Nucleus accumbens (tissue), 56 donors: ENCODE results near the gene ENDOD1.
"Not testable (repeated sequence)": the region's sequence is repeated elsewhere in the genome, so short reads cannot be mapped to it uniquely, and the experiment has no call there.

Experiments used
- DNase-seq, 56 donors: peaks; one replicate each; lab custom pipeline; 2025; lab: John Stamatoyannopoulos, UW

The ENDOD1 gene

DNA sequence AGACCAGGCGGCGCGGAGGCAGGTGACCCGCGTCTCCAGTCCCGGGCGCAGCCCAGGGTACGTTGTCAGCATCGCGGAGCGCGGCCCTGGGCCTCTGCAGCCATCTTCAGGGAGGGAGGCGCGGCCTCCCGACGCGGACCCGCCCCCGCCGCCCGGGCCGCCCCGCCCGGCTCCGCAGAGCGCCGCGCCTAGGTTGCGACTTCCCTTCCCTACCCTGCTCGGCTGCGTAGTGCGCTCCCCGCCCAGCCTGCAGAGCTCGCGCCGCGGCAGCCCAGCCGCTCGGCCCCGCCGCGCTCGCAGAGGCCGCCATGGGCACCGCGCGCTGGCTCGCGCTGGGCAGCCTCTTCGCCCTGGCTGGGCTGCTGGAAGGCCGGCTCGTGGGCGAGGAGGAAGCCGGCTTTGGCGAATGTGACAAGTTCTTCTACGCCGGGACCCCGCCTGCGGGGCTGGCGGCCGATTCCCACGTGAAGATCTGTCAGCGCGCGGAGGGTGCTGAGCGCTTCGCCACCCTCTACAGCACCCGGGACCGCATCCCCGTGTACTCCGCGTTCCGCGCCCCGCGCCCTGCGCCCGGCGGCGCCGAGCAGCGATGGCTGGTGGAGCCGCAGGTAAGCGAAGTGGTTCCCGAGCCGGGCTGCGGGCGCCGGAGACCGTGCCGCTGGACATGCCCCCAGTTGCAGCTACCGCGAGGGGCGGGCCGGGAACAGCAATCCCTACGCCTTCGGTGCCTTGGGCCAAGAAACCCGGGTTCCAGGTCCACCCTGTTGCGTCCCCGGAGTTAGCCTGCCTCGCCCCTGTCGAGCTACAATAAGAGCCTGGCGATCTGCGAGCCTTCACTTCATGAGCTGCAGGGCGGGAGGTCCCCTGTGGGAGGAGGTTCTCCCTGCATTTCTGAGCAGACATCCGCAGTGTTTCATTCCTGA lies at the start of gene ENDOD1:
TSS of gene ENDOD1 (plus strand) at position 227 of the 923 bp plus-strand sequence. CDS start at position 309, 82 bp downstream.
- DNase-seq, result peak in 55 of 56 donors; percentile 20 to 91 (median 80)

DNA sequence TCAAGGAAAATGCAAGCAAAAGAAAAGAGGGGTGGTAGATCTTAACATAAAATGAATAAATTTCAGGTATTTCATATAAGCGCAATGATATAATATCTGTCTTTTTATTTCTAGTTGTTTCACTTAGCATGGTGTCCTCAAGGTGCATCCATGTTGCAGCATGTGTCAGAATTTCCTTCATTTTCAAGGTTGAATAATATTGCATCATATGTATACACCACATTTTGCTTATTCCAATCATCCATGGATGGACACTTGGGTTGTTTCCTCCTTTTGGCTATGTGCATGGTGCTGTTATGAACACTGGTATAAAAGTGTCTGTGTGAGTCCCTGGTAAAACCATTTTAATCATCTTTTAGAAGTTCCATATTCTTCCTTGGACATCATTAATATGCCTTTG lies 47.4 kb upstream of the ENDOD1 start:
- no peak for DNase-seq

- DNase-seq, result no peak
Measured at GRCh38 chr11:95042906-95043305, 46.7 kb upstream of the ENDOD1 start.

DNA sequence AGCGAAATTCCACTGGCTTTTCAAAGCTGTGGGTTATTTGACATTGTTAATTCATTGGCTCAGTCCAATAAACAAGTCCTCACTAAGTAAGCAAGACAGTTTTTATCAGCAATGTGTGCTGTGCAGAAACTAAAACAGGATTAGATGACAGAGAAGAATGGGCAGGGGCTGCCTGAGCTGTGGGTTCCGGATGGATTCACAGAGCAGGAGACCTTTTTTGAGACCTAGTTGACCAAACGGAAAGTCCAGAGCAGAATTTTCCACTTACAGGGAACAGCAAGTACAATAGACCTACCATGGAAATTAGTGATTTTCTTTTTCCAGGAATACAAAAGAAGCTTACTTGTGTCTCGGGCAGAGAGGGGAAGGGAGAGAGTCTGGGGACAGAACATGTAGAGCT lies 45.6 kb upstream of the ENDOD1 start:
- no peak for DNase-seq

- DNase-seq, result no peak
Measured at GRCh38 chr11:95045812-95046211, 43.8 kb upstream of the ENDOD1 start.

DNA sequence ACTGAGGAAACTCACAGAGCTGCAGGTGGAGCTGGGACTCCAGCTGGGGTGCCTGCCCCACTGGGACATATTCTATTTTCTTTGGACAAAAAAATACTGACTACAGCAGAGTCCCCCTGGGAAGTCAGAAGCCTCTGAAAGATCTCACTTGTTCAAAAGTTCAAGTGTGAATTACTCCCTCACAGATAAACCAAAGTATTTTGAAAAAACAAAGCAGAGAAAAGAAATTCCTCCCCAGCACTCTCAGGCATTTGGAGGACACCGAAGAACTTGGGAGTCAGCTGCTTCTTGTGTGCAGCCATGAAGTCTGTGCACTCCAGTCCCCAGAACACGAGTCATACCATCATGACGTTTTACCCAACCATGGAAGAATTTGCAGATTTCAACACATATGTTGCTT lies 40.5 kb upstream of the ENDOD1 start, which contains the start of gene KDM4F:
TSS of gene KDM4F (plus strand) at position 301 of the 400 bp plus-strand sequence.
- DNase-seq, result not testable (repeated sequence)

DNA sequence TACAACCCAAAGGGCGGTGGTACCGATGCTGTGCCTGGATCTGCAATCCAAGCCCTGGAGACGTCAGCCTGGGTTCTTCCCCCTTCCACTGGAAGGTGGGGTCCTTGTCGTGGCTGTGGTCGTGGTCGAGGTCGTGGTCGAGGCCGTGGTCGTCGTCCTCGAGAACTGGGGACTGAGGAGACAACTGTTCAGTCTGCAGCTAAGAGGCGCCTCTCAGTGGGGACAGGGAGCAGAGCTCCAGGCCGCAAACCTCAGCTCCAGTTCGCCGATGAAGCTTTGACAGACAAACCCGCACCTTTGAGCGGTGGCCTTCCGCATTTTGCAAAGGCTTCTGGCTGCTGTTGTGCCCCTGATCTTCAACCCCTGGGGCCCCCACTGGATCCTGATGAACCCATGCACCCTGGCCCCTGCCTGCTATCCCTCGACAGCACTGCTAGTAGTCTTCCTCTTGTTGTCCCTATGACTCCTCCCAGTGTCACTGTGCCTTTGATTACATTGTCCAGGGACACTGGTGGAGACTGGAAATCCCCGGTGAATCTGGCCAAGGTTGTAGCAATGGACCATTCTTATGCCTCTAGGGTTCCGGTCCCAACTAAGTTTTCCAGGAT lies 38.9 kb upstream of the ENDOD1 start:
- DNase-seq, result no peak

DNA sequence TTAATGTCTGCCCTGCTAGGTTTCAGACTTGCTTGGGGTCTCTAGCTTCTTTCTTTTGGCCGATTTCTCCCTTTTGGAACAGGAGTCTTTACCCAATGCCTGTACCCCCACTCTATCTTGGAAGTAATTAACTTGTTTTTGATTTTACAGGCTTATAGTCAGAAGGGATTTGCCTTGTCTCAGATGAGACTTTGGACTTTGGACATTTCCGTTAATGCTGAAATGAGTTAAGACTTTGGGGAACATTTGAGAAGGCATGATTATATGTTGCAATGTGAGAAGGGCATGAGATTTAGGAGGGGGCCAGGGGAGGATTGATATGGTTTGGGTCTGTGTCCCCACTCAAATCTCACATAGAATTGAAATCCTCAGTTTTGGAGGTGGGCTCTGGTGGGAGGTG lies 35.3 kb upstream of the ENDOD1 start:
- no peak for DNase-seq

DNA sequence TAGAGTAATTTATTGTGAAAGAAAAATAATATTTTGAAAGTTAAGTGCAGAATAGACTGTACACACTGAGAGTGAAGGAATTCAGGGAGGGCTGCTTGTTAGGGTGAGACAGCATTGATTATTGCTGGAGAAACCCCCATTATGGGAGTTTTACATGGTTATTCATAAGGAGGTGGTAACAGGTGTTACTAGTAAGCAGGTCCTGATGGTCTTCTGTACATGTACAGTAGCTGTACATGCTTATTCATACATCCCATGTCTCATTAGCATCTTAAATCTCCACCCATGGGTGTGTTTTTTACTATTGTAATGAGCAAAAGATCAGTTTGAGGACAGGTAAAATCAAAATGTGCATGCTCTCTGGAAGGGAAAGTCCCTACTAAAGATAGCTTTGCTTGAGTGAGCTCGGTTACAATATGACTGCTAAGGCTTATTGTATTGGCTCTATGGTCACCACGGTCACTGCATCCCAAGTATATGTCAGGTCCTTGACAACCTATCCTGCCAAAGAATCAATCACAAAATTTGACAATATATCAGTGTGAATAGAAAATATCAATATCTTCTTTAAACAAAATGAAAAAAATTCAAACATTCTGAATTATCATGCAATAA lies 34.3 kb upstream of the ENDOD1 start:
- DNase-seq, result no peak

GRCh38 chr11:95057959-95058358 lies 31.7 kb upstream of the ENDOD1 start:
- no peak for DNase-seq

GRCh38 chr11:95058621-95059020 lies 31.0 kb upstream of the ENDOD1 start:
- no peak for DNase-seq

DNA sequence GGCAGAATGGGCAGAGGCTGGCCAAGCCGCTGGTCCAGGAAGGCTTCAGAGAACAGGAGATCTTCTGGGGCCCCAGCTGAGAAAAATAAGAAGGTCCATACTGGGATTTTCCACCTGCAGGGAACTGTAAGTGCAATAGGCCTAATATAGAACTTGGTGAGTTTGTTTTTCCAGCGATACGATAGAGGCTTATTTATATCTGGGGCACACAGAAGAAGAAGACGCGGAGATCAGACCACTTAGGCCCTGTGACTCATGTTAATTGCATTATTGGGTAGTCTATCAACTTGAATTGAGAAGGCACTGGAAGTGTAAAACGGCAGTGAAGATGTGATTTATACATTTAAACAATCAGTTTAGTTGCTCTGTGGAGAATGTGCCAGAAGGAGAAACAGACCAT lies 30.6 kb upstream of the ENDOD1 start:
- DNase-seq, result no peak

DNA sequence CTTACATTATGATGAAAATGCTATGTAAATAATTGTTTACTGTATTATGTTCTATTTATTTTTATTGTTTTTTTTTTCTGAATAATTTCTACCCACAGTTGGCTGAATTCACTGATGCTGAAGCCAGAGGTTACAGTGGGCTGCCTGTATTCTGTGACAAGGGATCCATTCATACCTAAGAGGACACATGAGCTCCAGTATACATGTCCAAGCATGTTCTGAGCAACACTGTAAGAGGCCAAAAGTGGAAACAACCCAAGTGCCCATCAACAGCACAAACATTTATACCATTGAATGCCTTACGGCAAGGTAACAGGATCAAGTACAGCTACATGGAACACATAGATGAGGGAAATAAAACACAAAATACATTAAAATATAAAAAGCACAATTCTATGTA lies 24.3 kb upstream of the ENDOD1 start:
- DNase-seq, result peak in 1 of 56 donors; percentile 18

DNA sequence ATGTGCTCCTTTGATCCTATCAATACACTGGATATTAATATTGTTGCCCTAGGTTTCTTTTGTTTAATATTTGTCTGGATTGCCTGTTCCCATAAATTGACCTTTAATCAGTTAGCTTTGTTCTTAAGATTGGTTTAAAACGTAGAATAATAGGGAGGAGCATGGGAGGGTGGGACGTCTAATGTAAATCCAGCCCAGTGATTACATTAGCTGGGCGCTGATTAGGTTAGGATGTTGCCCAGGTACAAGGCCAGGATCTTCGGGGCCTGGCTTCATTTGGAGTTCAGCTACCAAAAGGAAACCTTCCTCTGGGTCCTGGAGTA lies 23.0 kb upstream of the ENDOD1 start, which contains the start of gene SRSF8:
TSS of gene SRSF8 (plus strand) at position 204 of the 323 bp plus-strand sequence. CDS start 308 bp downstream, outside the sequence.
- DNase-seq, result no peak

GRCh38 chr11:95067039-95067840 lies 22.4 kb upstream of the ENDOD1 start:
- peak in 54 of 56 donors; percentile 31 to 88 (median 78) for DNase-seq

DNA sequence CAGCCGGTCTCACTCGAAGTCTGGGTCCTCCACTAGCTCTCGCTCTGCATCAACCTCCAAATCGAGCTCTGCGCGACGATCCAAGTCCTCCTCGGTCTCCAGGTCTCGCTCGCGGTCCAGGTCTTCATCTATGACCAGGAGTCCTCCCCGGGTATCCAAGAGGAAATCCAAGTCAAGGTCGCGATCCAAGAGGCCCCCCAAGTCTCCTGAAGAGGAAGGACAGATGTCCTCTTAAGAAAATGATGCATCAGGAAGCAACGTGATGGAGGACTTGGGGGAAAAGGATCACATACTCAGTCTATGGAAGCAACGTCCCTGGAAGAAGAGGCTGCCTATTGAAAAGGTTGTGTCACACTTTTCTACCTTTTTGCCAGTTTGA lies 21.8 kb upstream of the ENDOD1 start:
- peak in 1 of 56 donors; percentile 77 for DNase-seq

GRCh38 chr11:95068549-95068948 lies 21.1 kb upstream of the ENDOD1 start:
- DNase-seq, result peak in 47 of 56 donors; percentile 12 to 81 (median 49)

GRCh38 chr11:95070471-95070870 lies 19.2 kb upstream of the ENDOD1 start:
- DNase-seq, result no peak

GRCh38 chr11:95072948-95073347 lies 16.7 kb upstream of the ENDOD1 start:
- DNase-seq, result no peak

DNA sequence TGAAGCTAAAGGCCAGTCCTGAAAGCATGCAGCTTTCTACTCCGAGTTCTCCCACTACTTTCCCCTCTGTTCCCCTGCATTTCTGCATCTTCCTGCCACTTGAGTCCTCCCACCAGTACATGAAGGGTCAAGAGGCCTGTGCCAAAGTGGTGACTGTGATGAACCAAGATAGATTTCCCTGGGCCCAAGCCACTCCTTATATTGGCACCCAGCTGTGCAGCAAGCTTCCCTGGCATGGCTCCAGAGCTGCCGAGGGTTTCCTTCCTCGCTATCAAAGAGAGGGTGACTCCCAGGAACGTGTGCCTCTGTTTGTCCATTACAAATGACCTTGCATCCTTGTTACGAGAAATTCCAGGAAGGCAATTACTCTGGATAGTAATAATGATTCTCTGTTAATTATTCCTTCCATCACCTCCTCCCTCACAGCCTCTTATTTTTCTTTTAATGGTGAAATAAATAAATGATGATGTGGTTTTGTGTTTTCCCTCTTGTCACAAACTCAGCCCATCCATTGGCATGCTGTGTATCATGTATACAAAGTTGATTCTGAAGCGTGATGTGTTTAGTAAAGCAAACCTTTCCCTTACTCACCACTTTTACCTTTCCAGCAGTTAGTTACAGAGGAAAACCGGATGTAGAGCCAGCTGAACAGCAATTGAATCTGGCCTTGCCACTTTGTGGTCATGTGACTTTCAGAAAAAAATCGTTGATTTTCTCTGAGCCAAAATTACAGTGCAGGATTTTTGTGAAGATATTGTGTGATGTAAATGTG lies 14.7 kb upstream of the ENDOD1 start:
- DNase-seq, result peak in 18 of 56 donors; percentile 8 to 65 (median 28)
